Tongue (tissue), 2 donors: ENCODE results near the gene CNKSR3. TPM values are rescaled to one million over a fixed set of nuclear protein-coding genes. Genes with fewer than 3 reads are reported as not detected.
A peak's percentile ranks its signal among the peaks of the same experiment; 100 is the strongest.
"Not testable (repeated sequence)": the region's sequence is repeated elsewhere in the genome, so short reads cannot be mapped to it uniquely, and the experiment has no call there.

Experiments
- DNase-seq: peaks from one replicate; pipeline ENCODE4 v3.0.0-alpha.2; 2015
- total RNA-seq: library from RNA; depleted of rRNA; stranded (reverse); fragments of >200 nt; gene quantifications from one replicate; pipeline ENCODE4 v1.2.3, GENCODE V29; 2014

The CNKSR3 gene
- 14.8 TPM for total RNA-seq

- peak; percentile 98 for DNase-seq
Observed at GRCh38 chr6:154510144-154510905, at the start of gene CNKSR3. Gene CNKSR3 (minus strand): TSS chr6:154510685. CDS start chr6:154510114, 571 bp downstream.

- no peak for DNase-seq
Observed at GRCh38 chr6:154558984-154559383, 48.5 kb upstream of the CNKSR3 start.

- DNase-seq = no peak
Observed at GRCh38 chr6:154558513-154558912, 48.0 kb upstream of the CNKSR3 start.

- DNase-seq = peak; percentile 73
Observed at GRCh38 chr6:154555073-154555677, 44.7 kb upstream of the CNKSR3 start.

GRCh38 chr6:154554491-154554890 is 44.0 kb upstream of the CNKSR3 start:
- DNase-seq = no peak

- DNase-seq = no peak
Observed at GRCh38 chr6:154550779-154551178, 40.3 kb upstream of the CNKSR3 start.

- no peak for DNase-seq
Observed at GRCh38 chr6:154549179-154549578, 38.7 kb upstream of the CNKSR3 start.

GRCh38 chr6:154548130-154548830 is 37.8 kb upstream of the CNKSR3 start:
- DNase-seq = peak; percentile 35

- DNase-seq = peak; percentile 53
Observed at GRCh38 chr6:154543628-154544027, 33.1 kb upstream of the CNKSR3 start.

- no peak for DNase-seq
Observed at GRCh38 chr6:154542747-154543146, 32.3 kb upstream of the CNKSR3 start.

- not testable (repeated sequence) for DNase-seq
Observed at GRCh38 chr6:154541837-154542236, 31.4 kb upstream of the CNKSR3 start.

- DNase-seq = no peak
Observed at GRCh38 chr6:154539593-154540269, 29.2 kb upstream of the CNKSR3 start.

GRCh38 chr6:154538640-154539191 is 28.2 kb upstream of the CNKSR3 start:
- DNase-seq = peak; percentile 83

- DNase-seq = no peak
Observed at GRCh38 chr6:154537511-154538325, 27.2 kb upstream of the CNKSR3 start.

- DNase-seq = no peak
Observed at GRCh38 chr6:154536999-154537398, 26.5 kb upstream of the CNKSR3 start.

GRCh38 chr6:154536255-154536654 is 25.8 kb upstream of the CNKSR3 start:
- no peak for DNase-seq

GRCh38 chr6:154535851-154536250 is 25.4 kb upstream of the CNKSR3 start:
- no peak for DNase-seq

GRCh38 chr6:154535147-154535546 is 24.7 kb upstream of the CNKSR3 start:
- DNase-seq = no peak

- no peak for DNase-seq
Observed at GRCh38 chr6:154534531-154534930, 24.0 kb upstream of the CNKSR3 start.

GRCh38 chr6:154532426-154532825 is 21.9 kb upstream of the CNKSR3 start:
- DNase-seq = no peak

GRCh38 chr6:154529957-154530356 is 19.5 kb upstream of the CNKSR3 start:
- DNase-seq = no peak
